Gastrocnemius medialis (tissue), 4 donors: ENCODE results near the gene CYP2A6.
"Not testable (repeated sequence)": the region's sequence is repeated elsewhere in the genome, so short reads cannot be mapped to it uniquely, and the experiment has no call there.

Experiments
- POLR2A ChIP-seq, 2 donors: fragments of 450-650 bp; IDR thresholded peaks; one replicate each; pipeline ENCODE4 v1.6.1; 2017; ENCODE audit warnings: antibody characterized with exemption in 2 of 2, mild to moderate bottlenecking in 2 of 2, moderate library complexity in 2 of 2
- TF ChIP-seq, protein P1 (sequence below), 5 experiments: fragments of 450-650 bp in 3 of 5; fragments of 200-600 bp in 2 of 5; sonication (generic) in 2 of 5; IDR thresholded peaks in 4 of 5; conservative IDR thresholded peaks in 1 of 5; 1 replicate in 4 of 5; 2 replicates in 1 of 5; pipeline ENCODE4 v1.5.1; 2016 to 2019; ENCODE audit warnings: antibody characterized with exemption in 5 of 5, mild to moderate bottlenecking in 3 of 5, moderate library complexity in 3 of 5

DNA sequence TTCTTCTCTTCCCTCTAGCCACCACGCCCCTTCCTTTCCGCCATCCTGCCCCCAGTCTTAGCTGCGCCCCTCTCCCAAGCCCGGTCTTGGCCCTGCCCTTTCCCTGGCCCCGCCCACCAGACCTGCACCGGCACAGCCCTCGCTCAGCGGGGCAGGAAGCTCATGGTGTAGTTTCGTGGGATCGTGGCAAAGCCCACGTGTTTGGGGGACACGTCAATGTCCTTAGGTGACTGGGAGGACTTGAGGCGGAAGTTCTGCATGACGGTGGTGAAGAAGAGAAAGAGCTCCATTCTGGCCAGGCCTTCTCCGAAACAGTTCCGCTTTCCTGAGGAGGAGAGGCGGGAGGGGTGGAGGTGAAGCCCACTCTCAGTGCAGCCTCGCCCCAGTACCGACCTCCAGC, 6.6 kb downstream of the CYP2A6 start:
- not testable (repeated sequence) for TF ChIP-seq POLR2A (IDR thresholded peaks at IDR 0.05)
- TF ChIP-seq, protein P1, sequence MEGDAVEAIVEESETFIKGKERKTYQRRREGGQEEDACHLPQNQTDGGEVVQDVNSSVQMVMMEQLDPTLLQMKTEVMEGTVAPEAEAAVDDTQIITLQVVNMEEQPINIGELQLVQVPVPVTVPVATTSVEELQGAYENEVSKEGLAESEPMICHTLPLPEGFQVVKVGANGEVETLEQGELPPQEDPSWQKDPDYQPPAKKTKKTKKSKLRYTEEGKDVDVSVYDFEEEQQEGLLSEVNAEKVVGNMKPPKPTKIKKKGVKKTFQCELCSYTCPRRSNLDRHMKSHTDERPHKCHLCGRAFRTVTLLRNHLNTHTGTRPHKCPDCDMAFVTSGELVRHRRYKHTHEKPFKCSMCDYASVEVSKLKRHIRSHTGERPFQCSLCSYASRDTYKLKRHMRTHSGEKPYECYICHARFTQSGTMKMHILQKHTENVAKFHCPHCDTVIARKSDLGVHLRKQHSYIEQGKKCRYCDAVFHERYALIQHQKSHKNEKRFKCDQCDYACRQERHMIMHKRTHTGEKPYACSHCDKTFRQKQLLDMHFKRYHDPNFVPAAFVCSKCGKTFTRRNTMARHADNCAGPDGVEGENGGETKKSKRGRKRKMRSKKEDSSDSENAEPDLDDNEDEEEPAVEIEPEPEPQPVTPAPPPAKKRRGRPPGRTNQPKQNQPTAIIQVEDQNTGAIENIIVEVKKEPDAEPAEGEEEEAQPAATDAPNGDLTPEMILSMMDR (IDR thresholded peaks at IDR 0.05 in 4 of 5, conservative IDR thresholded peaks at IDR 0.05 in 1 of 5), result not testable (repeated sequence)
